ENCODE data around the gene CRABP1.
"Not testable (repeated sequence)": the region's sequence is repeated elsewhere in the genome, so short reads cannot be mapped to it uniquely, and the experiment has no call there.

CRABP1 gene

DNA sequence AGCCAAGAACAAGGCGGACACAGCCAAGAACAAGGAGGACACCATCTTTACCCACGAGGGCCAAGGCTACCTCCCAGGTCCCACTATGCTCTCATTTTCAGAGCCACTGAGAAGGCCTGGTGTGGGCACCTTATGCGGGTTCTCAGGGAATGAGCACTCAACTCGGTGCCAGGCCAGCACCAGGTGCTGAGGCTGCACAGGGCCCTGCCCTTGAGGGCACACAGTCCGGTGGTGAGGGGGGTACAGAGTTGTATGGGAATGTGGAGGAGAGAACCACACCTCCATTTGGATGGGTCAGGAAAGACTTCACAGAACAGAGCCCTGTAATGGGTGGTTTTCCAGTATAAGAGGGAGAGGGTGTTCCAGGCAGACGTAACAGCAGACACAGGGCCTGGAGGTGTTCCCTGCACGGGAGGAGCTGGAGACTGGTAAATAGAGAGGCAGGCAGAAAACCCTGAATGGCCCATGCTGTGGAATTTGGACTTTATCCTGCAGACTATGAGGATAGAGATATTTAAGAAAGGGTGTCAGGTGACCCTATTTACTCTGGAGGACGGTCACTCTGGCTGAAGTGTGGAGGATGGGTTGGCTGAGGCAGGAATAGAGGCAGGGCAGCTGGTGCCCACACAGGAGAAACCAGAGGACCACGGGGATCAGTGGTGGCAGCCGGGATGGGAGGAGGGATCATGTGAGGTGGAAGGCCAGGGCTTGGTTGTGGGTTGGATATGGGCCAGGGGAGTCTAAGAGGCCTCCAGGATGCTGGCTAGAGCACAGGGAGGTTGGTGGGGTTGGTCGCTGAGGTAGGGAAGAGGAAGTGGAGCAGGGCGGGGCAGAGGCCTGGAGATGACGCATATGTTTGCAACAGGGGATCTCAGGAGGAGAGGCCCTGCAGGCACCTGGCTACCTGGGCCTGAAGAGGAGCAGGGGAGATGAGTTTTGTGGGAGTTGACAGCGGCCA lies 34.6 kb downstream of the CRABP1 start:
- no peak for DNase-seq (ENCODE audit: low spot score)

DNA sequence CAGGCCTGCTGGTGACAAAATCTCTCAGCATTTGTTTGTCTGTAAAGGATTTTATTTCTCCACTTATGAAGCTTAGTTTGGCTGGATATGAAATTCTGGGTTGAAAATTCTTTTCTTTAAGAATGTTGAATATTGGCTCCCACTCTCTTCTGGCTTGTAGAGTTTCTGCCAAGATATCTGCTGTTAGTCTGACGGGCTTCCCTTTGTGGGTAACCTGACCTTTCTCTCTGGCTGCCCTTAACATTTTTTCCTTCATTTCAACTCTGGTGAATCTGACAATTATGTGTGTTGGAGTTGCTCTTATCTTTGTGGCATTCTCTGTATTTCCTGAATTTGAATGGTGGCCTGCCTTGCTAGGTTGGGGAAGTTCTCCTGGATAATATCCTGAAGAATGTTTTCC lies 40.0 kb downstream of the CRABP1 start:
- not testable (repeated sequence) for DNase-seq (ENCODE audit: low spot score)

DNA sequence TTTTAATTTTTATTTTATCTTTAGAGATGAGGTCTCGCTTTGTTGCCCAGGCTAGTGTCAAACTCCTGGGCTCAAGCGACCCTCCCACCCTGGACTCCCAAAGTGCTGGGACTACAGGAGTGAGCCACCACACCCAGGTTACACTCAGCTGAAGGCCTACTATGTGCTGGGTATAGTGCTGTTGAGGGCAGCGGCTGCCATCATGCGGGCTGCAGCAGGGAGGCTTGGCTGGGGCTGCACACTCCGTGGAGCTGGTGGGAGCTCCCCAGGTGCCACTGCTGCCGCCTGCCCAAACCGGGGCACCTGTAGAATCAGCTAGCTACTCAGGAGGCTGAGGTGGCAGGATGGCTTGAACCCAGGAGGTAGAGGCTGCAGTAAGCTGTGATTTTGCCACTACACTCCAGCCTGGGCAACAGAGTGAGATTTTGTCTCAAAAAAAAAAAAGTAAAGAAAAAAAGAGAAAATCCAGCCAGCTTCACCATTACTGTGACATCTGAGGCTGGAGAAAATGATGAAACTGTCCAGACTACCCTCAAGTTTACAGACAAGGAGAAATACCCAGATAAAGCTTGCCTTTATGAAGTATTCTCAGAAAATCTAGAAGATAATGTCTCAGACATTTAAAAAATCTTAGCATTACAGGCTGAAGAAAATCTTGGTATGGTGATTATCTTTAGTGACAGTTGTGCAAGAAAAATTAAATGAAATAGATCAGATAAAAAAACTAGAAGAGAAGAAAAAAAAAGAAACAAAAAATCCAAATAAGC lies 42.1 kb downstream of the CRABP1 start:
- DNase-seq (ENCODE audit: low spot score): no peak

DNA sequence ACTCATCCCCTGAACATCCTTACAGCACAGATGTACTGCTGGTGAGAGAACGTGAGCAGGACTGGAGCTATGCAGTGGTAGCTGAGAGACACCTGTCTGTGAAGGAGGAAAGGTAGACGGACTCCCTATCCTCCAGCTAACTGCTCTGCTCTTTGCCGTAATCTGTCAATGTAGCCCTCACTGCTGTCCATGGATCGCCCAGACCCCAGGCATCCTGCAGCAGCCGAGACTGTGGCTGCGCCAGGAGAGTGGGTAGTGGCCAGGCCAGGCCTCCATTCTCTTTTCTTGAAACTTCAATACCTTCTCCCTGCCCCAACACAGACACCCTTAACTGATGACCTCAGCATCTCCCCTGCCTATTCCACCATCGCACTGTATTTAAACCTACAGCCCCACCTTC lies 44.5 kb downstream of the CRABP1 start:
- no peak for DNase-seq (ENCODE audit: low spot score)

DNA sequence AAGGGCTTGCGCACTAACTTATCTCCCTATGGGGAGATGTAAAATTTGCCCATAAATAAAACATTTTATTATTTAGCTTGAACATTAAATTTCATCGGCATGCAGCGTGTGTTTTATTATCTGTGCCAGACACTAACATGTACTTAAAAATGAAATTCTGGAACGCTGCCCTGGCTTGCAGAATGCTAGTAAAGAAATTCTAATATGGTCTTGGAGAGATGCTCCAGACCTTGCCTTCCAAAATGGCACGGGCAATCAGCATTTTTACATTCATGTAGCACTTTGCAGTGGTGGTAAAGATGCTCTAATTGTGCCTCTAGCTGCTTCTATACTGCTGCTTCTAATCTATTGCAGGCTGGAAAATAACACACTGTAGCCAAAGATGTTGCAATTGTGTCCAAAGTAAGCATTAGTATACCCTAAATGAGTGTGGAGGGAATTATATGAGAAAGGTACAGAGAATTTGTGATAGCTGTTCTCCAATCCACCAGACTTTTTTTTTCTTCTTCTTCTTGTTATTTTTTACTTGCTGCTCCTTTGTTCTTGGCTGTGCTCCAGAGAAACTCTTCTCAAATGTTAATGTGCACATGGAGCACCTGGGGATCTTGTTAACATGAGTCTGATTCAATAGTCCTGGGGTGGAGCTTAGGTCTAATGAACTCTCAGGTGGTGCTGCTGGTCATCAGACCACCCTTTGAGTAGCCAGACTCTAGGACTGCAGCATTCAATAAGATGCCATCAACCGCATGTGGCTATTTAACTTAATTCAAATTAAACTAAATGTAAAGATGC lies 47.3 kb downstream of the CRABP1 start:
- no peak for DNase-seq (ENCODE audit: low spot score)

DNA sequence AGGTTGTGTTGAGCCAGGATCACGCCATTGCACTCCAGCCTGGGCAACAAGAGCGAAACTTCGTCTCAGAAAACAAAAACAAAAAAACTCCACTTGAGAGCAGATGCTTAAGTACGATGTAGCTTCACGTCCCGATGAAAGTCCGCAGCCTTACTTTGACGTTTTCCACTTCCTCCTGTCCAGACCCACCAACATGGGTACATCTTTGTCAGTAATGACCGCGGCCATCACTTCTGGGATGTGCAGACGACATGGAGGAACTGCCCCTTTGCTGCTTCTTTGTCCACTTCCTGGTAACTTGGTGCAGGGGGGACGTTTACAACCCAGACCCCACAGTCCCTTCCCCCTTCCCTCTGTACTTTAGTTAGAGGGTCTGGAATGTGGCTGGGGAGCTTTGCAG lies 48.7 kb downstream of the CRABP1 start:
- no peak for DNase-seq (ENCODE audit: low spot score)

DNA sequence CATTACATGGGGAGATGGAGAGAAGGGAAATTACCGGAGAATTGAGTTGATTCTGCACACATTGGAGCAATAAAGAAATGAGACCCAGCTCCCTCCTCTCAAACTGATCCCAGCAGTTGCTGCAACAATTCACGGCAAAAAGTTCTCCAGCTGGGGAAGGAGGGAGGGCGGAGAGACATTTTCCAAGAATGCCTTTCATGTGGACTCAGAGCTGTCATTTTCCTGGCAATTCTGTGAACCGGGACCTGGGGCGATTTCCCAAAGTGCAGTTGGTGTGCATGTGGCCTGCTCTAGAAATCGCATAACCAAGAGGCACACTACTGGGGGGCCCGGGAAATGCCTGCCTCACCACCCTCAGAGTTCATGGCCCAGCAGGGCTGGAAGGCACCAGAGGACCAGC lies 49.2 kb downstream of the CRABP1 start:
- DNase-seq (ENCODE audit: low spot score): no peak

DNA sequence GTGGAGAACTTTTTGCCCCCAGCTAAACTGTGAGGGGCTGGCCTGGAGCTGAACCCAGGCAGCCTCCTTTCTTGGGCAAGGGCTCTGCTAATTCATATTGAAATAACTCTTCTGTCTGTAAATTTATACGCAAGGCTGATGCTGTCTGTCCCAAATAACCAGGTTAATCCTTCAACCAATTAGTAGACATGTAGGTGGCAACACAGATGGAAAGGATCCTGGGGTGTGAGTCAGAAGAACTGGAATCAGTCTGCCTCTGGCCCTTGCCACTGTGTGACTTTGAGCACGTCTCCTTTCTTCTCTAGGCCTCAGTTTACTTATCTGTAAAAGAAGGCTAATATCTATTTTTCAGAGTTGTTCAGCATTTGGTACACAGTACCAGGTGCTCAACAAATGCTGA lies 49.6 kb downstream of the CRABP1 start:
- DNase-seq (ENCODE audit: low spot score): no peak

DNA sequence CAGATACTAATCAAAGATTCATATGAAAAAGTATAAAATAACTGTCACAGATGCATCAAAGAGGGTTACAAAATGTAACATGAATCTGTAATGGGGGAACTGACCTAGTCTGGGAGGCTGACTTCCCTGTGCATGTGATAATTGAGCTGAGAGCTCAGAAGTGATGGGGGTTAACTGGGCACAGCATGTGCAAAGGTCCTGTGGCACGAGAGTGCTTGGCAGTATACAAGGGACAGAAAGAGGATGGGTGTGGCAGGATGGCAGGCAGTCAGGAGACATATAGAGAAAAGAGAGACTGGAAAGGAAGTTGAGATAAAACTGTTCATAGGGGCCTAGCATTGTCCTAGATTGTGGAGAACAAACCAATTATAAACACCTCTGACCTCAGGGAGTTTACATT lies 50.1 kb downstream of the CRABP1 start:
- no peak for DNase-seq (ENCODE audit: low spot score)

DNA sequence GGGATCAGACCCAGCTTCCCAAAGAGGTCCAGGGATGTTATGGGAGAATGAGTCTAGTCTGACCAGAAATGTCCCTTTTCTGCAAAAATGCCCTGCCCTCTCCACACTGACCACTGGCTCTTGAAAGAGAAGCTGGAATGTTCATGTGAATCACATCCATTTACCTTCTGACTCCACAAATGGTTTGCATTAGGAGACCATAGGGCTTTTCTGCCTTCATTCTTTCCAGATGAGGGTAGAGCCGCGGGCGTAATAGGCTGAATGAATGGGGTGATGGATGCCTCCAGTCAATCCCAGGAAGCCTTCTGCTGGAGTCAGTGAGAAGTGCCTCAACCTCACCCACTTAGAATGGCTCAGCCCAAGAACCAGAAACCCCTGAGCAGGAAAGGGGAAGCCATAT lies 50.7 kb downstream of the CRABP1 start:
- no peak for DNase-seq (ENCODE audit: low spot score)

DNA sequence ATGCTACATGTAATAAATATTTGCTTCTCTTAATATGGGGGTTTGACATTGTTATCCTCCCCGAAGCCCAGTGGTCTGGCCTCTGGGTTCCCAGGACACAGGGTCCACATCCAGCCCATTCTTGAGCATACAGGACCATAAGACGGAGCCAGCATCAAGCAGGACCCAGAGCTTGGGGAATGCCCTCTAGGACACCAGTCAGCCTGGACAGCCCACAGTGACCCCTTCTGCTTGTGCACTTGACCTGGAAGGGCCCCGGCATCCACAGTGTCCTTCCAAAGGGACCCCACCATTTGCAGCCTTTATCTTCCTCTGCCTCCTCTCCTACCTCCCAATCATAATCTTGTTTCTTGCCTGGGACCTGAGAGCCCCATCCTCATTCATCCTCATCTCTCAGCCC lies 51.6 kb downstream of the CRABP1 start:
- no peak for DNase-seq (ENCODE audit: low spot score)

DNA sequence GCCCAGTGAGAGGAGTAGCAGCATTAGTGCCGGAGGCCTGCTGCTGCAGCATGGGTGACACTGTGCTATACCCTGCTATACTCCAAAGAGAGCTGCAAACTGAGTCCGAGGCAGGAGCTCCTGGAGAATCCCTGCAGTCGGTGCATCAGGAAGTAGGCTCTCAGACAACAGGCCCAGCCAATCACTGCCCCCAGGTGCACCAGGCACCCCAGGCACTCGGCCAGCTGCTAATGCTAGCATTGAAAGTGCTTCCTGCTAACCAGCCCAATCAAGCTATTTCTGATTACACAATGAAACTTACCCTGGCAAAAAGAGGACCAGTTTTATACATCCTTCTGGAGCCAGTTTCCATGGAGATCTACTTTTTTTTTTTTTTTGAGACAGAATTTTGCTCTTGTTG lies 52.3 kb downstream of the CRABP1 start:
- DNase-seq (ENCODE audit: low spot score): no peak

DNA sequence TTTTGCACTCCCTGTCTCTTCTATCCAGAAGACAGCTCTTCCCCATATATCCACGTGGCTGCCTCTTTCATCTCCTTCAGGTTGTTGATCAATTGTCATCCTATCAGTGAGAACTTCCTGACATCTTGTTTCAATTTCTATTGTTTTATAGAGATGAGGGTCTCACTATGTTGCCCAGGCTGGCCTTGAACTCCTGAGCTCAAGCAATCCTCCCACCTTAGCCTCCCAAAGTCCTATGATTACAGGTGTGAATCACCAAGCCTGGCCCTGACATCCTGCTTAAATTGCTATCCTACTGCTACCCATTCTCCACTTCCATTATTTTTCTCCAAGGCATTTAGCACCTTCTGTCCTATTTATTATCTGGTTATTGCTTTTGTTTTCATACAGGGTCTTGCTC lies 53.0 kb downstream of the CRABP1 start:
- no peak for DNase-seq (ENCODE audit: low spot score)

DNA sequence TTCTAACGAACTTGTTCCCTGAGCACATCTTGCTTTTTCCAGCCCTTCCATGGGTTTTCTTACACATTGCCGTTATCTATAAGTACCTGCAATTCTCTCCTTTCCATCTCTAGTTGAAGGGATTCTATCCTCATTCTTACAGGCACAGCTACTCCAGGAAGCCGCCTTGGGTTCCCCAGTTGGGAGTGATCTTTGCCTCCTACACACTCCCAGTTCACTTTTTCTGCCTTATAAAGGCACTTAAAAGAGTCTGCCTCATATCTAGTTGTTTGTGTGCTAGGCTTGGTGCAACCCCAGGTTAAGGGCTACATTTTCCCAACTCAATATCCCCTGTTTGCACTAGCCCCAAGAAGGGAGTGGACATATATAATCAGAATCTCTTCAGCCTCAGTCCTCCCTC lies 53.9 kb downstream of the CRABP1 start:
- DNase-seq (ENCODE audit: low spot score): no peak

DNA sequence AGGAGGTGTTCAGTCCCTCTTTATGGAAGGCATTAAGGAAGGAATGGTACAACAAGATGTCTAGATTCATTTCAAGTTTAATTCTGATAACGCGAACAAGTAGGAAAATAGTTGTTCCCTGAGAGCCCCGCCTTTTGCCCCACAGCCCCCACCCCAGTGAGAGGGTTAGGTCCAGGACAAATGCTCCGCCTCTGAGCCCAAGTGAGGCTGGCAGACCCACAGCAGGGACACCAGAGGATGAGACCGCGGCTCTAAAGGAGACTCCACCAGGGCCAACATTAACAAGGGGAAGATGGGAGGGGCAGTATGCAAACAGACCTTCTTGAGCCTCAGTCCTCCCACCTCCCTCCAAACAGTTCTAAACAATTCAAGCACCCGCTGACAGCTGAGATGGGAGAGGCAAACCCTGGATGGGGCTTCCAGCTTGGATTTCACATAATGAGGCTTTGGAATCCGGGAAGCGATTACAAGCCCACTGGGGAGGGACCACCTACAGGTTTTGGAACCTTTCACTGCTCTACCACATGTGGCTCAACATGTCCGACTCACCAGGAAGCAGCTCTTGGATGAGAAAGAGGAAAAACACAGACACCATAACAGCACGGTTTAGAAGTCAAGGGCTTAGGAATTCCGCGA lies 54.9 kb downstream of the CRABP1 start:
- DNase-seq (ENCODE audit: low spot score): no peak

DNA sequence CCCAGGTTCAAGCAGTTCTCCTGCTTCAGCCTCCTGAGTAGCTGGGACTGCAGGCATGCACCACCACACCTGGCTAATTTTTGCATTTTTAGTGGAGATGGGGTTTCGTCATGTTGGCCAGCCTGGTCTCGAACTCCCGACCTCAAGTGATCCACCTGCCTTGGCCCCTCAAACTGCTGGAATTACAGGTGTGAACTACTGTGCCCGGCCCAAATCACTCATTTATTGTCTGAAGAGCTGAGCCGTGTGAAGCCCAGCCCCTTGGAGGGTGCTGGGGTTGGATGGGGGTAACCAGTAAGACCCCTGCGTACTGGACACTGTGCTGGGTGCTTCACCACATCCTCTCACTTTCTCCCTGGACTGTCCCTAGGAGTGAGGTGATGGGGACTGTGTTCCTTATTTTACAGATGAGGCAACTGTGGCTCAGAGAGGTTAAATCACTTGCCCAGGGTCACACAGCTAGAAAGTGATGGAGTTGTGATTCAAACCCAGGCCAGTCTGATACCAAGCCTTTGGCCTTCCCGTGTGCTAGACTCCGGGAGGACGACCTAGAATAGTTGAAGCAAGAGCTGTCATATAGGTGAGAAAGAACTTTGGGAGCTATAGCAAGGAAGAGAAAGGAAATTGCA lies 56.1 kb downstream of the CRABP1 start:
- no peak for DNase-seq (ENCODE audit: low spot score)

DNA sequence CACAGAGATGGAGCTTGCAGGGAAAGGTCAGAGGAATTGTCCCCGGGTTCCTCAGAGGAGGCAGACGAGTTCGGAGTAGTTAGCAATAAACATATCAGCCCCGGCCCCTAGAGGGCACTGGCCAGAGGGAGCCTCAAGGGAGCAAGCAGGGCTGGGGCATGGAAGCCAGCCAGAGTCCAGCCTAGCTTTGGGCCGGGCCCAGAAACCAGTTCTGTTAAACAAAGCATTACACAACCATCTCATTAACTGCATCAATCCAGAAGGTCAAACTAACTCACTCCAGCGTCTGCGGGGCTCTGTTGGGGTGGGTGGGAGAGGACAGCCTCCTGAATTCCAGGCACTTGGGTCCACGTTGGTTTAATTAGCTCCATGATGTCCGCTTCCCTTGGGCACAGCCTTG lies 56.8 kb downstream of the CRABP1 start:
- peak; percentile 17 for DNase-seq (ENCODE audit: low spot score)

DNA sequence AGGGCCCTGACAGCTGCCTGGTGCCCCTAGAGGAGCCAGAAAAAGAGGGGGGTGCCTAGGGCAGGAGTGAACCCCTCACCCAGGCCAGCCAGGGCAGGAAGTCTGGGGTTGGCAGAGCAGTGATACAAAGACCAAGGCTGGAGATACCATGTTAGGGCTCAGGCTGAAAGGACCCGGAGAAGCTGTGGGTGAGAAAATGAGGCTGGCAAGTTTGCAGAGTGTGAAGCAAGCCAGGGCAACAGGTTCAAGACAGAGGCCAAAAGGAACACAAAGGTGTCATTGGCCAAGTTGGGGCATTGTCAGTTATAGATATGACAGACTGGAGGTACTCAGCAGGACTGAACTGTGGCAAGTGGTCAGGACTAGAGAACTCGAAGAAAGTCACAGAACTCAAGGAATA lies 57.2 kb downstream of the CRABP1 start:
- no peak for DNase-seq (ENCODE audit: low spot score)

All from pons (tissue), 1 donor.